Tibial nerve (tissue), 4 donors: Measurements from ENCODE around the gene FIGLA.

Experiments used
- CTCF ChIP-seq, 5 experiments: fragments of 200-600 bp in 3 of 5; fragments of 450-650 bp in 2 of 5; sonication (generic) in 3 of 5; IDR thresholded peaks; one replicate each; pipeline ENCODE4 v1.5.1; 2016 to 2019; ENCODE audit warnings: antibody characterized with exemption in 5 of 5, mild to moderate bottlenecking in 3 of 5, moderate library complexity in 2 of 5
- EP300 ChIP-seq, 2 donors: sonication (generic); formaldehyde crosslinking; IDR thresholded peaks; one replicate each; pipeline ENCODE4 v1.6.1; 2017; ENCODE audit warnings: antibody characterized with exemption in 2 of 2, mild to moderate bottlenecking in 1 of 2

- TF ChIP-seq CTCF (IDR thresholded peaks at IDR 0.05) = no peak
- TF ChIP-seq EP300 (IDR thresholded peaks at IDR 0.05) = no peak
Measured at GRCh38 chr2:70778676-70779075, 11.8 kb downstream of the FIGLA start.
